ENCODE data around the gene GLE1.

GLE1 gene

GRCh38 chr9:128504485-128505413, at the start of gene GLE1:
Gene GLE1, plus strand, starts transcription at chr9:128504719. Its CDS starts 87 bp downstream, at chr9:128504806.
- peak; percentile 93 for DNase-seq (ENCODE audit: low spot score)

GRCh38 chr9:128454991-128455390, 49.5 kb upstream of the GLE1 start:
- no peak for DNase-seq (ENCODE audit: low spot score)

GRCh38 chr9:128455849-128456612, 48.5 kb upstream of the GLE1 start, which contains the start of gene ODF2:
Gene ODF2, plus strand, starts transcription at chr9:128456006. Its CDS starts 86 bp downstream, at chr9:128456092.
- DNase-seq (ENCODE audit: low spot score) = peak; percentile 96

- peak; percentile 58 for DNase-seq (ENCODE audit: low spot score)
Measured at GRCh38 chr9:128456613-128457061, 47.9 kb upstream of the GLE1 start.

GRCh38 chr9:128457207-128457606, 47.3 kb upstream of the GLE1 start:
- DNase-seq (ENCODE audit: low spot score) = no peak

- DNase-seq (ENCODE audit: low spot score) = no peak
Measured at GRCh38 chr9:128459011-128459410, 45.5 kb upstream of the GLE1 start.

GRCh38 chr9:128469070-128469469, 35.4 kb upstream of the GLE1 start:
- no peak for DNase-seq (ENCODE audit: low spot score)

GRCh38 chr9:128470560-128470959, 34.0 kb upstream of the GLE1 start:
- DNase-seq (ENCODE audit: low spot score) = no peak

- DNase-seq (ENCODE audit: low spot score) = no peak
Measured at GRCh38 chr9:128473104-128473503, 31.4 kb upstream of the GLE1 start.

- DNase-seq (ENCODE audit: low spot score) = no peak
Measured at GRCh38 chr9:128475867-128476266, 28.7 kb upstream of the GLE1 start.

- DNase-seq (ENCODE audit: low spot score) = no peak
Measured at GRCh38 chr9:128479262-128479661, 25.3 kb upstream of the GLE1 start.

- DNase-seq (ENCODE audit: low spot score) = no peak
Measured at GRCh38 chr9:128481561-128481960, 23.0 kb upstream of the GLE1 start.

- DNase-seq (ENCODE audit: low spot score) = no peak
Measured at GRCh38 chr9:128482186-128482585, 22.3 kb upstream of the GLE1 start.

- DNase-seq (ENCODE audit: low spot score) = no peak
Measured at GRCh38 chr9:128484686-128485413, 19.7 kb upstream of the GLE1 start.

- no peak for DNase-seq (ENCODE audit: low spot score)
Measured at GRCh38 chr9:128485414-128485855, 19.1 kb upstream of the GLE1 start.

GRCh38 chr9:128486201-128486600, 18.3 kb upstream of the GLE1 start:
- no peak for DNase-seq (ENCODE audit: low spot score)

GRCh38 chr9:128493424-128493823, 11.1 kb upstream of the GLE1 start:
- no peak for DNase-seq (ENCODE audit: low spot score)

- DNase-seq (ENCODE audit: low spot score) = peak; percentile 19
Measured at GRCh38 chr9:128494108-128494745, 10.3 kb upstream of the GLE1 start.

- DNase-seq (ENCODE audit: low spot score) = no peak
Measured at GRCh38 chr9:128494746-128495129, 9.8 kb upstream of the GLE1 start.

- DNase-seq (ENCODE audit: low spot score) = no peak
Measured at GRCh38 chr9:128495296-128495695, 9.2 kb upstream of the GLE1 start.

- no peak for DNase-seq (ENCODE audit: low spot score)
Measured at GRCh38 chr9:128495804-128496417, 8.6 kb upstream of the GLE1 start.

Data from putamen (tissue), 1 donor.